IPS DF 6.9 (cell line): ENCODE data around the gene CASP3.

ENCODE experiments used
- DNase-seq: peaks from one replicate; pipeline ENCODE4 v3.0.0-alpha.2; 2013; ENCODE audit warnings: low read depth, low spot score
- H3K27ac ChIP-seq: one replicate; pipeline ENCODE4 v1.5.1; 2013; ENCODE audit warnings: low read length, control low read depth
- H3K27me3 ChIP-seq: 2 replicates; pipeline ENCODE4 v1.6.1; 2013; ENCODE audit warnings: mild to moderate bottlenecking, low read length; ENCODE audit not compliant: control insufficient read depth, insufficient read depth
- H3K36me3 ChIP-seq: 2 replicates; pipeline ENCODE4 v1.6.1; 2013; ENCODE audit warnings: low read length; ENCODE audit not compliant: control insufficient read depth, insufficient read depth
- H3K4me1 ChIP-seq: 2 replicates; pipeline ENCODE4 v1.6.1; 2013; ENCODE audit warnings: low read length; ENCODE audit not compliant: control insufficient read depth, insufficient read depth
- H3K4me3 ChIP-seq: 2 replicates; pipeline ENCODE4 v1.5.1; 2013; ENCODE audit warnings: mild to moderate bottlenecking, low read length
- H3K9me3 ChIP-seq: 2 replicates; pipeline ENCODE4 v1.6.1; 2013; ENCODE audit warnings: low read length, inconsistent platforms; ENCODE audit not compliant: control insufficient read depth, insufficient read depth
- WGBS: extraction: QIAGEN DNeasy Blood & Tissue Kit; methylation state at CpG from one replicate; pipeline ENCODE4 v1.1.7; 2013; ENCODE audit warnings: mixed read lengths, missing lambda C conversion rate; ENCODE audit not compliant: insufficient read length, insufficient coverage; 5-methylcytosine and 5-hydroxymethylcytosine counted together

Gene CASP3

GRCh38 chr4:184649026-184649970, at the start of gene CASP3, which contains the start of gene PRIMPOL:
TSS of gene CASP3 (minus strand) at chr4:184649447. CDS start at chr4:184638453, 10,994 bp downstream.
TSS of gene PRIMPOL (plus strand) at chr4:184649738. CDS start at chr4:184657141, 7,403 bp downstream.
- Histone ChIP-seq H3K4me3 (peak within 1 kb of the TSS; percentile 98), H3K36me3 (no peaks in the 10 kb centered on the region), H3K27ac (no peak within 1 kb of the TSS), H3K27me3 (no peaks in the 10 kb centered on the region), H3K4me1 (peaks cover 3% of the 10 kb centered on the region; the same call in 1 of the 2 replicates), H3K9me3 (no peaks in the 10 kb centered on the region)
- WGBS, result no CpG with 5 or more reads among the region's 90 CpGs
- no peak for DNase-seq

DNA sequence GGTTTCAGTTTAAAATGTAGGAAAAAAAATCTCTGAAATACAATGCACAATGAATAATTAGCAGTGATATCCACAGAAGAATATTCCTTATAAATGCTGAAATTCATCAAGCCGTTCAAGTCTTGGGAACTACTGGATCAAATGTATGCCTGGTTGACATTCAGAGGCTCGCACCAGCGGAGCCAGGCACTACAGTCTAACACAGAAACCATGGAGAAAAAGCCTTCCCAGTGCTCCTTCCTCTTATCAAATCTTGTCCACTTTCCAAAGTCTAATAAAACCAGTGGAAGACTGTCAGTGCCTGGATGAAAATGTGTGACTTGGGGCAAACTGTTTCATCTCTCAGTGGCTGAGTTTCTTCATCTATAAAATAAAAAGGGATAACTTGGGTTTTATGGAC, 48.7 kb upstream of the CASP3 start:
- H3K27me3 ChIP-seq, result no peaks in the 10 kb centered on the region
- peaks cover 11% of the 10 kb centered on the region for H3K36me3 ChIP-seq
- no peaks in the 10 kb centered on the region for H3K4me1 ChIP-seq
- no peak for DNase-seq
- WGBS, result no CpG with 5 or more reads among the region's 3 CpGs
- H3K4me3 ChIP-seq, result no peak overlapping the region
- no peaks in the 10 kb centered on the region for H3K9me3 ChIP-seq
- no peak overlapping the region for H3K27ac ChIP-seq

DNA sequence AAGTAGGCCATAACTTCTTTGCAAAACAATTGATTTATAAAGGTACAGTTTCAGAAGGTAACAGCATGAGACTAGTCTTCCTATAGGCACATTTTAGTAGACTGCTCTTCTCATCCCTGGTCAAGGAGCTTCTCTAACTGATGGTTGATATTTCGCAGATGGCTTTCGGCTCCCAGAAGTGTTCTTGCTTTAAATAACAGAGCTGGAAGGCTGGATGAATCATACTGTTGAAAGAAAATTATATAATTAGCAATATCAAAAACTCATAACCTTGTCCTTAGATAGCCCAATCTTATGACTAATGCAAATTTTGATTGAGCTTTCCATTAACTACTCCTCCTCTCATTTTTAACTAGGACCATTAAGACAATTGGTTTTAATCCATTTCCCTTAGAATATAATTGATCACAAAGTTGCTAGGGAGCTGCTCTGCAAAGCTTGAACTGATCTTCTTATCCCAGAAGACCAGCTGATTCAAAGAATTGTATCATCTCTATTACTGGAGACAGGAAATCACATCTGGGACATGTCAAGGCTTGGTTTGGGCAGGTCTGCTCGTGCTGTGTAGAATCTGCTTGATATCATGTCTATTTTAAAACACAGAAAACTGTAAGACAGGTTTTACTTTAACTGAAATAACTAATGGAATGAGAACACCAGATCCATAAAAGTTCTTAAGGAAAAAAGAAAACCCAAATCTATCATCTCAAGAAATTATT, 46.1 kb upstream of the CASP3 start:
- Histone ChIP-seq H3K9me3 (no peaks in the 10 kb centered on the region), H3K4me3 (no peak overlapping the region), H3K27ac (no peak overlapping the region), H3K27me3 (no peaks in the 10 kb centered on the region), H3K36me3 (peaks cover 5% of the 10 kb centered on the region), H3K4me1 (no peaks in the 10 kb centered on the region)
- no peak for DNase-seq
- WGBS, result no CpG with 5 or more reads among the region's 3 CpGs

DNA sequence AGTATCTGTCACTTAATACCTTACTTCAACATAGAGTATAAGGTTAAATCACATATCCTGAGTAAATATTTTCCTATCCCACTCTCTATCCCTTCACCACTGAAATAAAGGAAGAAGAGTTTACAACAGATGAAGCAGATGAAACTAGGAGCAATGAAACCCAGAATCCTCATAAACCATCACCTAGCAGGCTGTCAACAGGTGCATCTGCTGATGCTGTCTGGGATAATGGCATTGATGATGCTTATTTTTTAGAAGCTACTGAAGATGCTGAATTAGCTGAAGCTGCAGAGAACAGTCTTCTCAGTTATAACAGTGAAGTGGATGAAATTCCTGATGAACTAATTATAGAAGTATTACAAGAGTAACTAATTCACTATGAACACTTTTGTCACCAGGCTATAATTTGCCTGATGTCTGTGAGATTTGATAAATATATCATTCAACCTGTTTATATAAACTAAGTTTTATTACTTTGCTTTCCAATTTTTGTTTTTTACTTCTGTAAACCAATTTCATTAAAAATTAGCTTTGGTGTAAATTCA, 45.2 kb upstream of the CASP3 start:
- Histone ChIP-seq H3K4me1 (no peaks in the 10 kb centered on the region), H3K9me3 (no peaks in the 10 kb centered on the region), H3K36me3 (no peaks in the 10 kb centered on the region; the same call in 1 of the 2 replicates), H3K27me3 (no peaks in the 10 kb centered on the region), H3K27ac (no peak overlapping the region), H3K4me3 (no peak overlapping the region)
- DNase-seq, result no peak

GRCh38 chr4:184693056-184693455, 43.8 kb upstream of the CASP3 start:
- Histone ChIP-seq H3K27me3 (no peaks in the 10 kb centered on the region), H3K4me3 (no peak overlapping the region), H3K36me3 (no peaks in the 10 kb centered on the region; the same call in 1 of the 2 replicates), H3K9me3 (no peaks in the 10 kb centered on the region), H3K27ac (no peak overlapping the region), H3K4me1 (no peaks in the 10 kb centered on the region)
- no peak for DNase-seq
- WGBS, result no CpG with 5 or more reads among the region's 5 CpGs

GRCh38 chr4:184689681-184690080, 40.4 kb upstream of the CASP3 start:
- DNase-seq, result no peak
- no peak overlapping the region for H3K4me3 ChIP-seq
- H3K4me1 ChIP-seq, result no peaks in the 10 kb centered on the region
- no peak overlapping the region for H3K27ac ChIP-seq
- no peaks in the 10 kb centered on the region for H3K36me3 ChIP-seq
- H3K27me3 ChIP-seq, result no peaks in the 10 kb centered on the region
- WGBS, result no CpG with 5 or more reads among the region's 5 CpGs
- H3K9me3 ChIP-seq, result no peaks in the 10 kb centered on the region

DNA sequence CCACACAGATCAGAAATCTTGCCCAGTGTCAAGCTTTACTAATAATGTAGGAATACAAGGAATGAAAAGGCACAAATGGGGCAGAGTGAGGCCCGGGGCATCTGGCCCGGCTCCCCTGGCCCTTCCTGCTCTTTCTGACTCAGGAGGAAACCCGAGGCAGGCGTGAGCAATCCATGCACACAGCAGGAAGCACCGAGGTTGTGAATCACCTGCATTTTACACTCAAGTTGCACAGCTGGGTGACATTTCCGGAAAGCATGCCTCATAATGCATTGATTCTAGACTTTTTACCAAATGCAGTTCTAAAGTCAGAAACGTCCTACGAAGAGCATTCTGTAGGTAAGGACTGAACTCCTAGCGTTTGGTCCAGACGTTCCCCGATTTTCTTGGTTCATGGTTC, 39.2 kb upstream of the CASP3 start:
- DNase-seq, result peak; percentile 43
- H3K27ac ChIP-seq, result no peak overlapping the region
- H3K4me1 ChIP-seq, result no peaks in the 10 kb centered on the region
- no peaks in the 10 kb centered on the region for H3K36me3 ChIP-seq
- no CpG with 5 or more reads among the region's 11 CpGs for WGBS
- H3K9me3 ChIP-seq, result no peaks in the 10 kb centered on the region
- no peak overlapping the region for H3K4me3 ChIP-seq
- H3K27me3 ChIP-seq, result no peaks in the 10 kb centered on the region

DNA sequence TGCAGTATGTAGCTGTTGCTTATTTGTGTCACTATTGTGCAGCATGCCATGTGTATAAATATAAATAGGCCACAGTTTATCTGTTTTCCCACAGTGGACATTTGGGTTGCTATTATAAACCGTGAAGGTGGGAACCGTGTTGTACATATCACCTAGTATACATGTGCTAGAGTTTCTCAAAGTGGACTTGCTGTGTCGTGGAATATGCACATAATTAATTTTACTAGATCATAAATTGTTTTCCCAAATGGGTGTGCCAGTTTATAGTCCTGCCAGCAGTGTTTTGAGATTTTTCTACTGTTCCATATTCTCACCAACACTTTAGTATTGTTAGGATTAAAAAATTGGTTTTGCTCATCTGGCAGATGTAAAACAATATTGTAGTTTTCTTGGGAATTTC, 38.8 kb upstream of the CASP3 start:
- Histone ChIP-seq H3K27ac (no peak overlapping the region), H3K4me3 (no peak overlapping the region), H3K27me3 (no peaks in the 10 kb centered on the region), H3K9me3 (no peaks in the 10 kb centered on the region), H3K36me3 (no peaks in the 10 kb centered on the region), H3K4me1 (no peaks in the 10 kb centered on the region)
- no CpG with 5 or more reads among the region's 3 CpGs for WGBS
- DNase-seq, result no peak

- no peak overlapping the region for H3K4me3 ChIP-seq
- no peaks in the 10 kb centered on the region for H3K27me3 ChIP-seq
- no peak overlapping the region for H3K27ac ChIP-seq
- DNase-seq, result no peak
- no peaks in the 10 kb centered on the region for H3K9me3 ChIP-seq
- WGBS, result no CpG with 5 or more reads among the region's 5 CpGs
- no peaks in the 10 kb centered on the region for H3K4me1 ChIP-seq
- H3K36me3 ChIP-seq, result no peaks in the 10 kb centered on the region
Observed at GRCh38 chr4:184684491-184685189, 35.4 kb upstream of the CASP3 start.

- H3K36me3 ChIP-seq, result no peaks in the 10 kb centered on the region
- DNase-seq, result no peak
Observed at GRCh38 chr4:184681916-184682315, 32.7 kb upstream of the CASP3 start.

More at GRCh38 chr4:184681916-184682315, 32.7 kb upstream of the CASP3 start:
- Histone ChIP-seq H3K27ac (no peak overlapping the region), H3K9me3 (no peaks in the 10 kb centered on the region), H3K4me1 (no peaks in the 10 kb centered on the region), H3K27me3 (no peaks in the 10 kb centered on the region), H3K4me3 (no peak overlapping the region)
- WGBS, result no CpG with 5 or more reads among the region's 1 CpG
